ENCODE measurements around the gene DNPEP. TPM values are rescaled to one million over a fixed set of nuclear protein-coding genes. Genes with fewer than 3 reads are reported as not detected.

The DNPEP gene
- total and polyA plus RNA-seq, 2 donors (not counting 1 experiment from before 2014, with no cell fraction given) = 82.6 to 91.7 TPM

- 84% methylated on average over 8 of the region's 8 CpGs for WGBS (ENCODE audit: insufficient coverage)
- Histone ChIP-seq H3K27ac (ENCODE audit: low read length in 2 of 2) (no peak overlapping the region), H4K20me1 (ENCODE audit: control insufficient read depth, insufficient read depth, low read length, poor library complexity, severe bottlenecking) (no peaks in the 10 kb centered on the region), H3K9ac (ENCODE audit: low read length) (no peak overlapping the region), H3K36me3 (replicated peaks in 1 of 2; ENCODE audit: control extremely low read depth in 1 of 2, control insufficient read depth in 1 of 2, extremely low read depth in 1 of 2, insufficient read depth in 2 of 2, low read length in 1 of 2) (no peaks in the 10 kb centered on the region), H3K79me2 (ENCODE audit: control insufficient read depth, insufficient read depth, low read length) (no peaks in the 10 kb centered on the region), H3K4me1 (ENCODE audit: control insufficient read depth in 2 of 2, insufficient read depth in 2 of 2, low read length in 2 of 2) (no peaks in the 10 kb centered on the region), H3K27me3 (replicated peaks in 1 of 4; ENCODE audit: control extremely low read depth in 1 of 4, control insufficient read depth in 3 of 4, insufficient read depth in 4 of 4, low read length in 3 of 4) (peaks cover 0 to 12% (median 0%) of the 10 kb centered on the region in 4 experiments), H3K9me3 (ENCODE audit: control extremely low read depth in 1 of 3, control insufficient read depth in 2 of 3, insufficient read depth in 1 of 3, low read length in 2 of 3) (no peaks in the 10 kb centered on the region), H3K4me2 (replicated peaks; ENCODE audit: low read depth, low read length, poor library complexity, severe bottlenecking) (no peak overlapping the region), H3K4me3 (ENCODE audit: control extremely low read depth in 1 of 5, extremely low read depth in 1 of 5, insufficient read depth in 1 of 5, low read depth in 2 of 5, low read length in 4 of 5) (no peak overlapping the region), H2AFZ (ENCODE audit: insufficient read depth, low read depth, low read length, poor library complexity, severe bottlenecking) (no peak overlapping the region)
- ATAC-seq (ENCODE audit: low read depth) (no peak), DNase-seq (no peak)
- POLR2A ChIA-PET = no interaction called here
- H3K27me3 Mint-ChIP-seq = peaks cover 37% of the 10 kb centered on the region
- intact Hi-C loops (cut with micrococcal nuclease) = no loop called here
- no peaks in the 10 kb centered on the region for H3K4me1 Mint-ChIP-seq
- H3K9me3 Mint-ChIP-seq (ENCODE audit: insufficient read depth) = no peaks in the 10 kb centered on the region
- H3K4me3 Mint-ChIP-seq = no peak overlapping the region
- CTCF ChIA-PET = no interaction called here
- TF ChIP-seq EZH2 (IDR thresholded peaks at IDR 0.05; ENCODE audit: borderline replicate concordance, insufficient read depth, low read depth, low read length, poor library complexity, severe bottlenecking) = no peak
- TF ChIP-seq CTCF (IDR thresholded peaks at IDR 0.05) = no peak
- H3K27ac Mint-ChIP-seq = peak overlapping the region; percentile 17
These were observed 37.7 kb upstream of the DNPEP start for GRCh38 chr2:219425238-219426067.

- TF ChIP-seq CTCF (IDR thresholded peaks at IDR 0.05) (no peak), EZH2 (IDR thresholded peaks at IDR 0.05; ENCODE audit: borderline replicate concordance, insufficient read depth, low read depth, low read length, poor library complexity, severe bottlenecking) (no peak)
- Histone ChIP-seq H4K20me1 (ENCODE audit: control insufficient read depth, insufficient read depth, low read length, poor library complexity, severe bottlenecking) (no peaks in the 10 kb centered on the region), H3K4me2 (replicated peaks; ENCODE audit: low read depth, low read length, poor library complexity, severe bottlenecking) (no peak overlapping the region), H3K79me2 (ENCODE audit: control insufficient read depth, insufficient read depth, low read length) (no peaks in the 10 kb centered on the region), H3K4me1 (ENCODE audit: control insufficient read depth in 2 of 2, insufficient read depth in 2 of 2, low read length in 2 of 2) (no peaks in the 10 kb centered on the region), H3K27ac (ENCODE audit: low read length in 2 of 2) (no peak overlapping the region), H2AFZ (ENCODE audit: insufficient read depth, low read depth, low read length, poor library complexity, severe bottlenecking) (no peak overlapping the region), H3K36me3 (replicated peaks in 1 of 2; ENCODE audit: control extremely low read depth in 1 of 2, control insufficient read depth in 1 of 2, extremely low read depth in 1 of 2, insufficient read depth in 2 of 2, low read length in 1 of 2) (no peaks in the 10 kb centered on the region), H3K4me3 (ENCODE audit: control extremely low read depth in 1 of 5, extremely low read depth in 1 of 5, insufficient read depth in 1 of 5, low read depth in 2 of 5, low read length in 4 of 5) (no peak overlapping the region), H3K9ac (ENCODE audit: low read length) (no peak overlapping the region), H3K9me3 (ENCODE audit: control extremely low read depth in 1 of 3, control insufficient read depth in 2 of 3, insufficient read depth in 1 of 3, low read length in 2 of 3) (no peaks in the 10 kb centered on the region), H3K27me3 (replicated peaks in 1 of 4; ENCODE audit: control extremely low read depth in 1 of 4, control insufficient read depth in 3 of 4, insufficient read depth in 4 of 4, low read length in 3 of 4) (peaks cover 0 to 26% (median 2%) of the 10 kb centered on the region in 4 experiments)
- no peak overlapping the region for H3K4me3 Mint-ChIP-seq
- H3K27me3 Mint-ChIP-seq = peaks cover 45% of the 10 kb centered on the region
- WGBS (ENCODE audit: insufficient coverage) = 87% methylated on average over 7 of the region's 14 CpGs
- DNase-seq = no peak
- ChIA-PET POLR2A (interaction anchor here (0.6 kb wide), 1 partner anchor 54 kb away, joined by 5 read pairs; no protein-coding TSS in a partner anchor), CTCF (no interaction called here)
- no peak for ATAC-seq (ENCODE audit: low read depth)
- no peaks in the 10 kb centered on the region for H3K9me3 Mint-ChIP-seq (ENCODE audit: insufficient read depth)
- peaks cover 1% of the 10 kb centered on the region for H3K4me1 Mint-ChIP-seq
- no peak overlapping the region for H3K27ac Mint-ChIP-seq
- intact Hi-C loops (cut with micrococcal nuclease) = no loop called here
These were observed 36.1 kb upstream of the DNPEP start for GRCh38 chr2:219423652-219424377.

Measured in B cell (primary cell).